ENCODE results near the gene ZNF682.

DNA sequence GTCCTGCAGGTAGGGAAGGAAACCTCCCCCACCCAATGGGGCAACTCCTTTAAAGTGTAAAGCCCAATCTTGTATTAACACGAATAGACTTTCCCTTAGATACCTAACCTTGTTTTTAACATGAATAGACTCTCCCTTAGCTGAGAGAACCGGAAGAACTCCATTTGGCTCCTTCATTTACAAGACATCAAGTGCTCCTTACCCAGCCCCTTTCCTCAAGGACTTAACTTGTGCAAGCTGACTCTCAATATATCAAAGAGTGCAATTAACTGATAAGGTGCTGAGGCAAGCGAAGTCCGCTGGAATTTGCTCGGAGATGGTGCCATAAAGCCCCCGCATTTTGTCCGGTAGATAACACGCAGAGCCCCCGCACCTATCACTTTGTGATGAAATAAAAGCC lies 28.6 kb upstream of the ZNF682 start:
- TF ChIP-seq POLR2AphosphoS5 (IDR thresholded peaks at IDR 0.05; ENCODE audit: low read depth, low read length), result no peak
- no peak for TF ChIP-seq TAF1 (IDR thresholded peaks at IDR 0.05; ENCODE audit: borderline replicate concordance, insufficient read depth, low read length)
- TF ChIP-seq, protein P1, sequence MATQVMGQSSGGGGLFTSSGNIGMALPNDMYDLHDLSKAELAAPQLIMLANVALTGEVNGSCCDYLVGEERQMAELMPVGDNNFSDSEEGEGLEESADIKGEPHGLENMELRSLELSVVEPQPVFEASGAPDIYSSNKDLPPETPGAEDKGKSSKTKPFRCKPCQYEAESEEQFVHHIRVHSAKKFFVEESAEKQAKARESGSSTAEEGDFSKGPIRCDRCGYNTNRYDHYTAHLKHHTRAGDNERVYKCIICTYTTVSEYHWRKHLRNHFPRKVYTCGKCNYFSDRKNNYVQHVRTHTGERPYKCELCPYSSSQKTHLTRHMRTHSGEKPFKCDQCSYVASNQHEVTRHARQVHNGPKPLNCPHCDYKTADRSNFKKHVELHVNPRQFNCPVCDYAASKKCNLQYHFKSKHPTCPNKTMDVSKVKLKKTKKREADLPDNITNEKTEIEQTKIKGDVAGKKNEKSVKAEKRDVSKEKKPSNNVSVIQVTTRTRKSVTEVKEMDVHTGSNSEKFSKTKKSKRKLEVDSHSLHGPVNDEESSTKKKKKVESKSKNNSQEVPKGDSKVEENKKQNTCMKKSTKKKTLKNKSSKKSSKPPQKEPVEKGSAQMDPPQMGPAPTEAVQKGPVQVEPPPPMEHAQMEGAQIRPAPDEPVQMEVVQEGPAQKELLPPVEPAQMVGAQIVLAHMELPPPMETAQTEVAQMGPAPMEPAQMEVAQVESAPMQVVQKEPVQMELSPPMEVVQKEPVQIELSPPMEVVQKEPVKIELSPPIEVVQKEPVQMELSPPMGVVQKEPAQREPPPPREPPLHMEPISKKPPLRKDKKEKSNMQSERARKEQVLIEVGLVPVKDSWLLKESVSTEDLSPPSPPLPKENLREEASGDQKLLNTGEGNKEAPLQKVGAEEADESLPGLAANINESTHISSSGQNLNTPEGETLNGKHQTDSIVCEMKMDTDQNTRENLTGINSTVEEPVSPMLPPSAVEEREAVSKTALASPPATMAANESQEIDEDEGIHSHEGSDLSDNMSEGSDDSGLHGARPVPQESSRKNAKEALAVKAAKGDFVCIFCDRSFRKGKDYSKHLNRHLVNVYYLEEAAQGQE (IDR thresholded peaks at IDR 0.05; ENCODE audit: insufficient read depth in 1 of 2, low read depth in 2 of 2, low read length in 2 of 2), result no peak
- no peak for TF ChIP-seq SIN3A (IDR thresholded peaks at IDR 0.05; ENCODE audit: borderline replicate concordance, insufficient read depth, low read length)

Data from PFSK-1 (cell line).